MV-4-11 (cell line): ENCODE results near the gene POLR2L.

Experiments
- DNase-seq: peaks from one replicate; lab custom pipeline; 2025; lab: John Stamatoyannopoulos, UW

POLR2L gene

DNA sequence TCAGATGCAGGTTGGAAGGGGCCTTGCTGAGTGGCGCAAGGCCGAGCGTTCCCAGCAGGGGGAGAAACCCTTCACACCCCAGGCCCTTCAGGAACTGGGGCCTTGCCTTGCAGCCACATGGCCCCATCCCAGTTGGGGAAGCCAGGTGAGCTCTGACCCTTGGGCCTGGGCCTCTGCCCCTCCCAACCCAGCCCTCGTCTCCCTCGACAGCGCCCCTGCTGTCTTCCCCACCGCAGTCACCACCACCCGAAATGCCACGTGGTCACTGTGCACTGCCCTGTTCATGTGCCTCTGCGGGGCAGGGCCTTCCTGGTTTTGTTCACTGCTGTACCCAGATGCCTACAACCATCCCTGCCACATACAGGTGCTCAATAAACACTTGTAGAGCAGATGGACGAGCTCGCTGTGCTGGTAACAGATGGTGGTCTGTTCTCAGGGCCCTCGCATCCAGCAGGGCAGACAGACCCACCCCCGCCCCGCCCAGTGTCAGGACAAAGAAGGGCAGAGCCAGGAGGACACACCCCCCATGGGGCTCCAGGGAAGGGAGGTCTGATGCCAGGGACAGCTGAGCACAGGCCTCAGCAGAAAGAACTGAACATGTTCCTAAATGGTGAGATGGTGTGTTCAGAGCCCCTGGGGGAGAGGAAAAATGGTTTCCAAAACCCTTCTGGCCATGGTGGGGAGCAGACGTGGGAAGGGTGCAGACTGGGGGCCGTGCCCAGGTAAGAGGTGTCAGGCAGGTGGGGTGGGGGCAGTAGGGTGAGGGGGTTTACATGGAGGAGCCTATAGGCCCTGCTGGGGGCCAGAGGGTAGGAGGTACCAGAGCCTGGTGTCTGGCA is 3.7 kb downstream of the POLR2L start:
- no peak for DNase-seq

DNA sequence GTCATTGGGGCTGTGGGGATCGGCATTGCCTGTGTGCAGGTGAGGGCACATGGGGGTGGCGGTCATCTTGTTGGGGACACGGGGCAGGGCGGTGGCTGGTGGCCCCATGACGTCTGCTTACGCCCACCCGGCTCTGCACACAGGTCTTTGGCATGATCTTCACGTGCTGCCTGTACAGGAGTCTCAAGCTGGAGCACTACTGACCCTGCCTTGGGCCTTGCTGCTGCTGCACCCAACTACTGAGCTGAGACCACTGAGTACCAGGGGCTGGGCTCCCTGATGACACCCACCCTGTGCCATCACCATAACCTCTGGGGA is 4.4 kb downstream of the POLR2L start:
- DNase-seq = no peak

DNA sequence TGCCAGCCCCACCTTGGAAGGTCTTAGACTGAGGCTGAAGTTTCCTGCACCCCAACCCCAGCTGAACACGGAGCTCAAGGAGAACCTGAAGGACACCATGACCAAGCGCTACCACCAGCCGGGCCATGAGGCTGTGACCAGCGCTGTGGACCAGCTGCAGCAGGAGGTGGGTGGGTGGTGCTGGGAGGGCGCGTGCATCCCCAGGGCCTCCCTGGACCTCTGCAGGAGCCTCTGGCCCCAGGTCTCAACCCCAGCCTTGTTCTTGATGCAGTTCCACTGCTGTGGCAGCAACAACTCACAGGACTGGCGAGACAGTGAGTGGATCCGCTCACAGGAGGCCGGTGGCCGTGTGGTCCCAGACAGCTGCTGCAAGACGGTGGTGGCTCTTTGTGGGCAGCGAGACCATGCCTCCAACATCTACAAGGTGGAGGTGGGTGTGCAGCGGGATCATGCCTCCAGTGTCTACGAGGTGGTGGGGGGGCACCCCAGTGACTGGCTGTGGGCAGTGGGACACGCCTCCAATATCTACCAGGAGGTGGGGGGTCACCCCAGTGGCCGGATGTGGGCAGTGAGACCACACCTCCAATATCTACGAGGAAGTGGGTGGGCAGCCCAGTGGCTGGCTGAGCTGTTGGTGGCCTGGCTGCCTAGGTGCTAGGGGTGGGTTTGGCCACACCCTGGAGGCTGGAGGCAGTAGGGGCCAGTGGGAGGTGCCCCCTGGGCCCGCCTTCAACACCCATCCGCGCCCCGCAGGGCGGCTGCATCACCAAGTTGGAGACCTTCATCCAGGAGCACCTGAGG is 4.9 kb downstream of the POLR2L start:
- no peak for DNase-seq

DNA sequence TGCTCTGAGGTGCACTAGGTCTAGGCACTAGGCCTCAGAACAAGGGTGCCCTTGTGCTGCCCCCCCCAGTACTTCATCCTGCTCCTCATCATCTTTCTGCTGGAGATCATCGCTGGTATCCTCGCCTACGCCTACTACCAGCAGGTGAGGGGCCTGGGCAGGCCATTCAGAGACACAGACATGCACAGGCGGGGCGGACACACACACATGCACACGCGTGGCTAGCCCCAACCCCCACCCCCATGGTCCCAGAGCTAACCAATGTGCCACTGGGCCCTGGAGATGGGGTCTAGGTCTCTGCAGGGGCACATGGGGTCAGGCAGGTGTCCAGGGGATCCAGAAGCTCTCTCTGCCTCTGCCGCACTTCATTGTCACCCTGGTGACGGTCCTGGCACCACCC is 5.6 kb downstream of the POLR2L start:
- no peak for DNase-seq

DNA sequence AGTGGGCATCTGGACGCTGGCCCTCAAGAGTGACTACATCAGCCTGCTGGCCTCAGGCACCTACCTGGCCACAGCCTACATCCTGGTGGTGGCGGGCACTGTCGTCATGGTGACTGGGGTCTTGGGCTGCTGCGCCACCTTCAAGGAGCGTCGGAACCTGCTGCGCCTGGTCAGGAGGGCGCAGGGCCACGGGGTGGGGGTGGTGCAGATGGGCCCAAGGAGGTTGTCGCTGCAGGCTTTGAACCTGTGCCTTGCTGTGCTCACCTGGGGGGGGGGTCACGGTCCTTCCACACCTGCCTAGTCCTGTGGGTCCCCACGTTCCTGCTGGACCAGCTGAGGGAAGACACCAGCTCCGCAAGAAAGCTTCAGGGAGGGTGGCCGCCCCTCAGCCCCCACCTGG is 6.1 kb downstream of the POLR2L start:
- no peak for DNase-seq

DNA sequence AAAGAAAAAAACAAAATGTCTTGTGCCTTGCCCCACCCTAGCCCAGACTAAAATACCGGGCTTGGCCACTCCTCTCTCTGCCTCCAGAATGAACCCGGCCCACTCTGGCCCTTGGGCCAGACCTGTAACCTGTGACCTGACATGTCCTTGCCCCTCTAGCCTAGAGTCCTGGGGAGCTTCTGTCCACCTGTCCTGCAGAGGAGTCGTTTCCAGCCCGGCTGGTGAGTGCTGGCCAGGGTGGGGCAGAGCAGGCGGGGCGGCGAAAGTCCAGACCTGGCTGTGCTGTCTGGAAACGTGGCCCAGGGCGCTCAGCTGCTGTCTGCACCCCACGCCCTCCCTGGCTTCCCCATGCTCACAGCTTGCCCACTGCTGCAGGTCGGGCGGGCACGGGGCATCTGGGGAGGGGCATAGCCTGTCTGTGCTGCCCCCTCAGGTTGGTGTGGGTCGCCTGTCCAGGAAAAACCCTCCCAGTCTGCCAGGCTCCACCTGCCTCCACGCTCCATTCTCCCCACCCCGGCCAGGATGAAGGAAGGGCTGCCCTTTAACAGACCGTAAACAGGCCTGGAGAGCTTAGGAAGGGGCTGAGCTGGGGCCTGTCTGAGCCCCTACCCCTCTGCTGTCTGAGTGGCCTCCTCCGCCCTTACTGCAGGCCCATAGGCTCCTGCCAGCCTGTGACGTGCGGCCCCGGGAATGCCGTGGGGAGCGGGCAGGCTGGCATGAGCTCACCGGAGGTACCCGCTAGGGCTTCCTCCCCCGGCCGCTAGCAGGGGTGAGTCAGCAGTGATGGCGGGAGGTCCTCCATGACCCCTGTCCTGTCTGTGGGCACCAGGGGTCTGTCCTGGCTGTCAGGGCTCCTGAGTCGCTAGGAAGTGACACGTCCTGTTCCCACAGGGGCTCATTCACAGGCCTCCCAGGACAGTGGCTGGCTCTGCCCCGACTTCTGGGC is 7.7 kb downstream of the POLR2L start:
- peak; percentile 31 for DNase-seq

DNA sequence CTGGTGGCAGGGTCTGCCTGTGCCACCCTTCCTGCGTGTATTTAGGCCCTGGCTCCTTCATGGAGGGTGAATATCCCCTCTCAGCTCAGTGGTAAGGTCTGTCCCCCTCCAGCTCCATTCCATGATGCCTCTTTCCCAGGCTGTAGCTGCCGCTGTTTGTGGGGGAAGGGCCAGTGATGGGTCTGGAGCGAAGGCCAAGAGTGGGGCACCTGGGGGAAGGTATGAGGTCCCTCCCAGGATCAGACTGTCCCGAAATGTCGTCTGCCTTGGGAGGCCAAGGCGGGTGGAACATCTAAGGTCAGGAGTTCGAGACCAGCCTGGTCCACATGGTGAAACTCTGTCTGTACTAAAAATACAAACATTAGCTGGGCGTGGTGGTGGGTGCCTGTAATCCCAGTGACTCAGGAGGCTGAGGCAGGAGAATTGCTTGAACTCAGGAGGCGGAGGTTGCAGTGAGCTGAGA is 8.4 kb downstream of the POLR2L start:
- DNase-seq = peak; percentile 7

DNA sequence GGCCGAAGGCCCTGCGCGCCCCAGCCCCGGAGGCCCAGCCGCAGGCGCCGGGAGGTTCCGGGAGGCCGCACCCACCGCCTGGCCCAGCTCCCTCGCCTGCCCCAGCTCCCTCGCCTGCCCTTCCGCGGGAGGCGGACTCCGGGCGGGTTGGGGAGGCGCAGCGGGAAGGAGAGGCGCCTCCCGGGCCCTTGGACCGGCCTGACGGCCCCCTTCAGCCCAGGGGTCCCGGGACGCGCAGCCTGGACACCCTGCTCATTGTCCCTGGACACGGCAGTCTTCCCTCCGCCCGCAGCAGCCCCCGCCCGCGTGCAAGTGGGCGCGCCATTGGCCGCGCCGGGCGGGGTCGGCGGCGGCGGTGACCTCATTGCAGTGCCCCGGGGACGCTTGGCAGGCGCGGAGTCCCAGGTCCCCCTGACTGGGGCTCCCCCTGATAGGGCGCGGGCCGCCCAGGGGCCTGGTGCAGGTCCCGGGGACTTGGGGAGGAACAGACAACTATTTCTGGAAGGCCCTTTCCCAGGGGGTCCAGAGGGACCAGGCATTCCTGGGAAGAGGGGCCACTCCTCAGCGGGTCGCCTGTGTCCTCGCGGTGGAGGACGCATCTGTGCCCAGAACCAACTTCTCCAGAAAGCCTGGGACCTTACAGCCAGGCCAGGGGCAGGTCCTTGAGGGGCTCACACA is 9.1 kb downstream of the POLR2L start:
- DNase-seq = no peak

DNA sequence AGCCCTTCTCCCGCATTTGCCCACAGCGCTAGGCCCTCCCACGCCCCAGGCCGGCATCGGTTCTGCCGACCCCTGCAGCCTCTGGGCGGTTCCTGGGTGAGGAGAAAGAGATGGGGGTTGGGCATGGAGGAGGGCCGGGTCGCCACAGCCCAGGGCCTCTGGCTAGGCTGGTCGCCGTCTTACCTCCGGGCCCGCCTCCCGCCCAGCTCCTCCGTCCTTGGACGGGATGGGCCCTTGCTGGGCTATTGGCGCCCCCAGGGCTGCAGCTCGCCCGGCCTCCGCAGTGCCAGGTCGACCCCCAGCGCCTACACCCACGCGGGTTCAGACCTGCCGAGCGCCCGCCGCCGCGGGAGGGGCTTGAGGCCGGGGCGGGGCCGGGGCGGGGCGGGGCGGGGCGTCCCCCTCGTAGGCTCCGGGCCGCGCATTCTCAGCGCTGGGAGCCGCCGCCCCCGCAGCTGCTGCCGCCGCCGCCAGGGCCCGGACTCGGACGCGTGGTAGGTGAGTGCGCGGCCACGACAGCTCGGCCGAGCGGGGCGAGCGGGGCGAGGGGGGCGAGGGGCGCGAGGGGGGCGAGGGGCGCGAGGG is 9.7 kb downstream of the POLR2L start, which contains the start of gene CD151:
Gene CD151 (plus strand): TSS at position 424 of the 585 bp plus-strand sequence. CDS start 3,118 bp downstream, outside the sequence.
- peak; percentile 25 for DNase-seq

DNA sequence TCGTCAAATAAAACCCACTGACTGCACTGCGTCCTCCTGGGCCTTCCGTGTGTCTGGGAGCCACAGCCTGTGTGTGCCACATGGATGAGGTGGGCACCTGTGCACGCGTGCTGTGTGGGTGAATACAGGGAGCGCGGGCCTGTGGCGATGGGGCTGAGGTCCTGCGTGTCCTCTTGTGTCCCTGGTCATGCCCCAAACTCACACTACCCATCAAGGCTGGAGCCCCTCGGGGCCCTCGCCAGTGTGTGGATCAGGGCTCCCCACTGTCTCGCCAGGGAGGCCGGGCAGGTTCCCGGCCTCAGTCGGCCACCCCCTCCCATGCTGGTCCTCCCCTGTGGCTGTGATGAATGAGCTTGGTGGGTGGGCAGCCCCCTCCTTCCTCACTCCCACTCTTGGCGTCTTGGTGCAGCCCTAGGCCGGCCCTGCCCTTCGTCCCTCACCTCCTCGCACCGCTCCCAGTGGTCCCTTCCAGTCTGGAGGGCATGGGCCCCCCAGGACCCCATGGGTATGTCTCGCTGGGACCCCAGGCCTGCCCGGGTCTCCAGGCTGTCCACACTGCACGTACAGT is 10.3 kb downstream of the POLR2L start:
- DNase-seq = no peak

DNA sequence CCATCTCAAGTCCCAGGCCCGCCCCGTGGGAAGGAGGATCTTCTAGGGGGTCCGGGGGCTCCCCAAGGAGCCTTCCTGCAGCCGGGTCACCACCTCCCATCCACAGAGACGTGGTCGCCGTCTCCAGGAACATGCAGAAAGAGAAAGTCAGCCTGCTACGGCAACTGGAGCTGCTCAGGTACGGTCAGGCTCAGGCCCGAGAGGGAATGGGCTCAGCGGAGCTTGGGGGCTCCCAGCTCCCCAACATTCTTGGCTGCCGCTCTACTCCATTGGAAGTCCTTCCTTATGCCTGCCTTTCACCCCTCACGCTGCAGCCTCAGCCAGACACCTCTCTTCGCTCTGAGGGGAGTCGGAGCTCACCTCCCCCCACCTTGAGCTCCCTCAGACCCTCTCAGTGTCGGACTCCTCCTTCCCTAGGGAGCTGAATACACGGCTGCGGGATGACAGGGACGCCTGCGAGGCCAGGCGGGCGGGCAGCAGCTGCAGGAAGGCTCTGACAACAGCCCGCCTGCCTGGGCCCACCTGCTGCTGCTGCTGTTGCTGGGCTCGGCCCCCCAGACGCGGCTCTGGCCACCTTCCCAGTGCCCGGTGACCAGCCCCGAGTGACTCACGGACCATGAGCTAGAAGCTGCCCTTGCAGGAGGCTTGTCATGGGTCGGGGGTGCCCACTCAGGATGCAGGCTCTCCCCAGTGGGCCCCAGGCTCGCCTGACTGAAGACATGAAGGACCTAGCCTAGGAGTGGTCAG is 11.0 kb downstream of the POLR2L start:
- no peak for DNase-seq

DNA sequence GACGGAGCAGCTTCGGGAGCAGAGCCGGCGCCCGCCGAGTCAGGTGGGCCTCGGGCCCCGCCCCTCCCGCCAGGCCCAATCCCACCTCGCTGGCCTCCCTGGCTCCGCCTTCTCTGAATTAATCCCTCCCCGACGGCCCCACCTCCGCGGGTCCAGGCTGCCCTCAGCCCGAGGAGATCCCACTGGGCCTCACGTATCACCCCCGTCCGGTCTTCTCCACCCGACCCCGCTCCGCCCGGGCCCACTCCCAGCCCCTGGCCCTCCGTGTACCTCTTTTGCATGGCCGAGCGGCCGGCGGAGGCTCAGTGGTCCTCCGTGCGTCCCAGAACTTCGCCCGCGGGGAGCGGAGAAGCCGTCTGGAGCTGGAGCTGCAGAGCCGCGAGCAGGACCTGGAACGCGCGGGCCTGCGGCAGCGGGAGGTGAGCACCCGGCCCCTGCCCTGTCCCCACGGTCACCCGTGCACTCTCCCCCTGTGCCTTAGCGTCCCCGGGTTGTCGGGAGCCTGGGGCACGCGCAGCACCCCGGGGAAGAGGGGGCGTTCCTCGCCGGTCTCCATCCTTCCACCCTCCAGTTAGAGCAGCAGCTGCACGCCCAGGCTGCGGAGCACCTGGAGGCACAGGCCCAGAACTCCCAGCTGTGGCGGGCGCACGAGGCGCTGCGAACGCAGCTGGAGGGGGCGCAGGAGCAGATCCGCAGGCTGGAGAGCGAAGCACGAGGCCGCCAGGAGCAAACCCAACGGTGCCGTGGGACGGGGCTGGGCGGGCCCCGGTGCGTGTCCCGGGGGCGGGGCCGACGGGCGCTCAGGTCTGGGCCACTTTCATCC is 11.8 kb downstream of the POLR2L start:
- no peak for DNase-seq

DNA sequence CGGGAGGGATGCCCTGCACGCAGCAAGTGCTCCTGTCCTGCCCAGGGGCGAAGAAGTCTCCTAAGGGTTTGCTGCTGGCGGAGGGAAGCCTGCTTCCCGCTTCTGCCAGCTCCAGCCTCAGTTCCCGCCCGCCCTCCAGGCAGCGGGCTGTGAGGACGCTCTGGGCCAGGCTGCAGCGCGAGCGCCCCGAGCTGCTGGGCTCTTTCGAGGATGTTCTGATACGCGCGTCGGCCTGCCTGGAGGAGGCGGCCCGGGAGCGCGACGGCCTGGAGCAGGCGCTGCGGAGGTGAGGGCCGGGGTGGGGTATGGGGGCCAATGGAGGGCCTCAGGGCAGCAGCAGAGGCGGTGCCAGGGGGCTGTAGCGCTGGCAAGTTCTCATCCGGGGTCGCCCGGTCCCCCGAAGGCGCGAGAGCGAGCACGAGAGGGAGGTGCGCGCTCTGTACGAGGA is 12.5 kb downstream of the POLR2L start:
- no peak for DNase-seq

DNA sequence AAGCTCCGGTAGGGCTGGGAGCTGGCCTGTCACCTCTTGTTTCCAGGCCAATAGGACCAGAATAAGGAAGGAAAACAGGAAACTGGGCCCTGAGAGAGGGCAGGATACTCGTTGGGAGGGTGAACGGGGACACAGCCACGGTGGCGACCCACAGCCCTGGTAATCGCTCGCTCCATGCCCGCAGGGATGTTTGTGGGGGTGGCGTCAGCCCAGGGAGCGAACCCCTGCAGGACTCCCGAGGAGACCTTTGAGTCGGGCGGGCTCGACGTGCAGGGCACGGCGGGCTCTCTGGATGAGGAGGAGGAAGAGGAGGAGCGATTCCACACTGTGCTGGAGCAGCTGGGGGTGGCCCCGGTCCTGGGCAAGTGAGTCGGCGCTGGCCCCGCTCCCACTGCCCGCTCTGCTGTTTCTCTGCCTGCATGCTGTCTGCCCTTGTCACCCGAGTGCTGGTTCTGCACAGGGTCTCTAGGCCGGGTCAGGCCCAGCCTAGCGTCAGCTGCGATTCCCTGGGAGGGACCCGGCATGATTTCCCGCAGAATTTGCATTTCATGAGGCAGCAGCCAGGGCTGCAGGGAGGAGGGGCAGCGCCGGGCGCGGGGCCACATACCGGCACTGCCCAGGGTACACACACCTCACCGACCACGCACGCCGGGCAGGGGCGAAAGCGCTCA is 13.0 kb downstream of the POLR2L start:
- DNase-seq = peak; percentile 17

DNA sequence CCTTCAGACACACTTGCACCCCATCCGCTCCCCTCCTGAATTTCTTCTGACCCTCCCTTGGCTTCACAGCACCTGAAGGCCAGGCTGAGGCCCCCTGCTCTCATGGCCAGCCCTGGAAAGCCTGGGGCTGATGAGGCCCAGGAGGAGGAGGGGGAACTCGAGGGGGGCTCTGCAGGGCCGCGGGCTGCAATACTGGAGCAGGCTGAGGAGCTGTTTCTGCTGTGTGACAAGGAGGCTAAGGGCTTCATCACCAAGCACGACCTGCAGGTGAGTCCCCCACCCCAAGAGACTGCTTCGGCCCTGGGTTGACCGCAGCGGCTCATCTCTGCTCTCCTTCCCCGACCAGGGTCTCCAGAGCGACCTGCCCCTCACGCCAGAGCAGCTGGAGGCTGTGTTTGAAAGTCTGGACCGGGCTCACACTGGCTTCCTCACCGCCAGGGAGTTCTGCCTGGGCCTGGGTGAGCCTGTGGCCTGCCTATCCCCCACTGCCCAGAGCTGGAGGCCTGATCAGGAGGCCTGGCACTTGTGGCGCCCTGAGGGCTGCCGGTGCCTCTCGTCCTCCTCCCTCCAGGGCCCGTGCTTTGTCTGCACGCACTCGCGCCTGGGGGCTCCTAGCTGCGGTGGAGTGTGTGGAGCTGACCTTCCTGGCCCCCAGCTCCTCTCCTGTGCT is 13.7 kb downstream of the POLR2L start:
- no peak for DNase-seq

DNA sequence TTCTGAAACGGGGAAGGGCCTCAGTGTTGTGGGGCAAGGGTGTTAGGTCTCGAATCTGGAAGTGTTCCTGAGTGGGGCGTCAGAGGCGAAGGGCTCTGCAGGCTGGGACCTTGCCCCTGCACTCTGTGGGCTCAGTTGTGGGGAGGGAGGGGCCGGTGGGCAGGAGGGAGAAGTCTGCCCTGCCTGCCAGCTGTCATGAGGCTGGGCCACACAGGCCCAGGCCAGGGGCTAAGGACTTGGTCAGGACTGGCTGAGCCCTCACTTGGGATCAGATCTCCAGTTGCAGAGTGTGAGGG is 14.5 kb downstream of the POLR2L start, which contains the start of gene CRACR2B:
Gene CRACR2B (plus strand): TSS at position 23 of the 296 bp plus-strand sequence. CDS start 689 bp downstream, outside the sequence.
- no peak for DNase-seq

DNA sequence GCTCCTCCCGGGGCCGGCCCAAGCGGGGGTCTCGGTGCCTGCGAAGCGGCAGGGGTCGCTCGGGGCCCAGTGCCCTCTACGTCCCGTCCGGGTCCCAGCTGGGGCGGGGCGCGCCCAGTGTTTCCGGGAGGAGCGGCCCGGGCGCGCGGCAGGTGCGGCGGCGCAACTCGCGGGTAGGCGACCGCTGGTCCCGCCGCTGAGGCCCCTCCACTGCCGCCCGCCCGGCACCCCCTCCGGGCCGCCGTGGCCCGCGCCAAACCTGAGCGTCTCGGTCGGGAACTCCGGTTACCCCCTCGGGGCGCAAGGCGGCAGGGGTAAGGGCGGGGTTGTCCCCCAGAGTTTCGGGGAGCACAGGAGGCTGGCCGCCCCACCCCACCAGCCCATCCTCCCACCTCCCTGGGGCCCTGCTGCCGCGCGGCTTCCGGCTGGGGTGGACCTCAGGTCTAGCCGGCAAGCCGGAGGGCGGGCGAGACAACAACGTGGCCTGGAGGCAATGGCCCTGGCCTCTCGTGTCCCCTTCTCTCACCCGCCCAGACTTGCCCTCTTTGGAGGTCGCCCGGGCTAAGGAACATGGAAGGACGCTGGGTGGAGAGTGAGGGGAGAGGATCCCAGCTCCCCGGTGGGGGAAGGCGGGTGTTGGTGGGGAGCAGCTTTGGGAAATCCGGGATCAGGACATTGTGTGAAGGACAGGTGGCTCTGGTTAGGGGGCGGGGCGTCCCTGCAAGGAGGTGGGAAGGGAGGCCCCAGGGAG is 15.0 kb downstream of the POLR2L start:
- DNase-seq = no peak
